Loucy (cell line): Measurements from ENCODE around the gene INSC.

Experiments
- H2AFZ ChIP-seq: fragments of 200-600 bp; sonication (generic); 2 replicates; pipeline ENCODE4 v1.6.0; 2016; ENCODE audit warnings: antibody characterized with exemption, mild to moderate bottlenecking, low read length, moderate library complexity
- H3F3A ChIP-seq: fragments of 200-600 bp; 2 replicates; pipeline ENCODE4 v1.6.0; 2016; ENCODE audit warnings: antibody characterized with exemption, low read depth, mild to moderate bottlenecking
- H3K27me3 ChIP-seq: fragments of 200-600 bp; sonication (generic); 2 replicates; pipeline ENCODE4 v1.6.1; 2014; ENCODE audit warnings: low read length, mild to moderate bottlenecking; ENCODE audit not compliant: insufficient read depth, poor library complexity, severe bottlenecking
- H3K36me3 ChIP-seq: fragments of 200-600 bp; sonication (generic); 2 replicates; pipeline ENCODE4 v1.6.1; 2016; ENCODE audit warnings: low read length; ENCODE audit not compliant: insufficient read depth
- H3K4me1 ChIP-seq: fragments of 200-600 bp; sonication (generic); 2 replicates; pipeline ENCODE4 v1.5.1; 2014; ENCODE audit warnings: low read length, mild to moderate bottlenecking; ENCODE audit not compliant: insufficient read depth, poor library complexity, severe bottlenecking
- H3K4me2 ChIP-seq: fragments of 200-600 bp; sonication (generic); 2 replicates; pipeline ENCODE4 v1.6.0; 2014; ENCODE audit warnings: antibody characterized with exemption, low read length, low read depth, mild to moderate bottlenecking; ENCODE audit not compliant: poor library complexity, severe bottlenecking
- H3K4me3 ChIP-seq: fragments of 200-600 bp; sonication (generic); 2 replicates; pipeline ENCODE4 v1.5.1; 2014; ENCODE audit warnings: low read length, mild to moderate bottlenecking, mixed read lengths; ENCODE audit not compliant: poor library complexity, severe bottlenecking
- H3K79me2 ChIP-seq: fragments of 200-600 bp; sonication (generic); 2 replicates; pipeline ENCODE4 v1.6.1; 2014; ENCODE audit warnings: low read length; ENCODE audit not compliant: insufficient read depth
- H3K9ac ChIP-seq: fragments of 200-600 bp; sonication (generic); 2 replicates; pipeline ENCODE4 v1.6.0; 2014; ENCODE audit warnings: mild to moderate bottlenecking, low read depth, low read length, moderate library complexity; ENCODE audit not compliant: poor library complexity, severe bottlenecking
- H3K9me2 ChIP-seq: fragments of 200-600 bp; sonication (generic); replicated peaks from 2 replicates; pipeline ENCODE4 v1.6.1; 2016; ENCODE audit warnings: low read depth, low read length, mixed read lengths
- H3K9me3 ChIP-seq: fragments of 200-600 bp; sonication (generic); 2 replicates; pipeline ENCODE4 v1.6.1; 2014; ENCODE audit warnings: mild to moderate bottlenecking, antibody characterized with exemption, low read length, low read depth; ENCODE audit not compliant: insufficient read depth
- H4K20me1 ChIP-seq: fragments of 200-600 bp; sonication (generic); 2 replicates; pipeline ENCODE4 v1.6.0; 2014; ENCODE audit warnings: antibody characterized with exemption, low read length, mild to moderate bottlenecking; ENCODE audit not compliant: insufficient read depth, poor library complexity, severe bottlenecking
- EZH2phosphoT487 ChIP-seq: fragments of 200-600 bp; IDR thresholded peaks from 2 replicates; pipeline ENCODE4 v1.6.1; 2018; ENCODE audit warnings: antibody characterized with exemption, mild to moderate bottlenecking, moderate library complexity, borderline replicate concordance
- TF ChIP-seq, protein P1 (sequence below): fragments of 200-600 bp; sonication (generic); conservative IDR thresholded peaks from 2 replicates; pipeline ENCODE4 v1.5.1; 2014; ENCODE audit warnings: mild to moderate bottlenecking, antibody characterized with exemption, low read length

The INSC gene

DNA sequence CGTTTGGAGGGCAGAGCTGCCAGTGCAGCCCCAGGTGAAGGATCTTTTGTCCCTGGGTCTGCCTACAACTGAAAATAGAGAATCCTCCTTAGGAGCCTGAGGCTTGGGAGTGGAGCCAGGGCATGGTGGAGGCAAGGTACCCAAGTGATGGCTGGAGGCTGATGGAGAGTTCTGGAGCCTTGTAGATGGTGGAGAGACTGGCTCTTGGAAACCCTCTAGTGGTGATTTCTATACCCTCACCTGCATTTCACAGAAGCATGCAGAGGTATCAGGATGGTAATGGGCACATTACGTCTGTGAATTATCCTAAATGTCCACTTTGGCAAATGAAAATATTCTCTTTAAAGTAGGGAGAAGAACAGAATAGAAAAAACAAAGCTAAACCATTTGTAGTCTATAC, 44.4 kb downstream of the INSC start:
- no peaks in the 10 kb centered on the region for H3K36me3 ChIP-seq
- H3K9me3 ChIP-seq: no peaks in the 10 kb centered on the region
- H3K4me2 ChIP-seq: no peak overlapping the region
- no peaks in the 10 kb centered on the region for H3K9me2 ChIP-seq
- H3K4me1 ChIP-seq: no peaks in the 10 kb centered on the region
- TF ChIP-seq EZH2phosphoT487: no peak
- TF ChIP-seq, protein P1, sequence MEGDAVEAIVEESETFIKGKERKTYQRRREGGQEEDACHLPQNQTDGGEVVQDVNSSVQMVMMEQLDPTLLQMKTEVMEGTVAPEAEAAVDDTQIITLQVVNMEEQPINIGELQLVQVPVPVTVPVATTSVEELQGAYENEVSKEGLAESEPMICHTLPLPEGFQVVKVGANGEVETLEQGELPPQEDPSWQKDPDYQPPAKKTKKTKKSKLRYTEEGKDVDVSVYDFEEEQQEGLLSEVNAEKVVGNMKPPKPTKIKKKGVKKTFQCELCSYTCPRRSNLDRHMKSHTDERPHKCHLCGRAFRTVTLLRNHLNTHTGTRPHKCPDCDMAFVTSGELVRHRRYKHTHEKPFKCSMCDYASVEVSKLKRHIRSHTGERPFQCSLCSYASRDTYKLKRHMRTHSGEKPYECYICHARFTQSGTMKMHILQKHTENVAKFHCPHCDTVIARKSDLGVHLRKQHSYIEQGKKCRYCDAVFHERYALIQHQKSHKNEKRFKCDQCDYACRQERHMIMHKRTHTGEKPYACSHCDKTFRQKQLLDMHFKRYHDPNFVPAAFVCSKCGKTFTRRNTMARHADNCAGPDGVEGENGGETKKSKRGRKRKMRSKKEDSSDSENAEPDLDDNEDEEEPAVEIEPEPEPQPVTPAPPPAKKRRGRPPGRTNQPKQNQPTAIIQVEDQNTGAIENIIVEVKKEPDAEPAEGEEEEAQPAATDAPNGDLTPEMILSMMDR: peak; percentile 82
- H3K27me3 ChIP-seq: no peaks in the 10 kb centered on the region
- H3K9ac ChIP-seq: no peak overlapping the region
- H3F3A ChIP-seq: no peaks in the 10 kb centered on the region
- no peaks in the 10 kb centered on the region for H4K20me1 ChIP-seq
- H2AFZ ChIP-seq: no peak overlapping the region
- H3K79me2 ChIP-seq: no peaks in the 10 kb centered on the region
- H3K4me3 ChIP-seq: no peak overlapping the region

DNA sequence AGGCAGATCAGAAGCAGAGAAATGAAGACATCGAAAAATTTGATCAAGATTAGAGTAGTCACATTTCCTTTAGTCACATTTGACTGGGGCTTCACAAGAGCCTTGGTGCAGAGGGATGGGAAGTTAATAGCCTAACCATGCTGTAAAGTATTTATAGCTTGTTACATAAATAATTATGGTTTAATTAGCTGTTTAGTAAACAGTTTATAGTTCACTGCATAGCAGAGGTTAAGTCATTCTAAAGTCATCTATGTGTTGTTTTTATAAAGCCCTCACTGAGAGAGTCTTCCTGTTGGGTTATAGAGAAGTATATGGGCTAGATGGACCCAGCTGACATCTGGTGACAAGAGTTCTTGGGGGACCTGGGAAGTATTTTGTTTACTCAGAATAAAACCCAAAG, 47.1 kb downstream of the INSC start:
- H2AFZ ChIP-seq: no peak overlapping the region
- H4K20me1 ChIP-seq: no peaks in the 10 kb centered on the region
- TF ChIP-seq, protein P1: no peak
- no peak for TF ChIP-seq EZH2phosphoT487
- no peaks in the 10 kb centered on the region for H3K9me2 ChIP-seq
- H3K9me3 ChIP-seq: no peaks in the 10 kb centered on the region
- no peak overlapping the region for H3K9ac ChIP-seq
- H3K4me1 ChIP-seq: no peaks in the 10 kb centered on the region
- no peaks in the 10 kb centered on the region for H3K36me3 ChIP-seq
- no peak overlapping the region for H3K4me2 ChIP-seq
- no peaks in the 10 kb centered on the region for H3F3A ChIP-seq
- H3K27me3 ChIP-seq: no peaks in the 10 kb centered on the region
- no peaks in the 10 kb centered on the region for H3K79me2 ChIP-seq
- H3K4me3 ChIP-seq: no peak overlapping the region

DNA sequence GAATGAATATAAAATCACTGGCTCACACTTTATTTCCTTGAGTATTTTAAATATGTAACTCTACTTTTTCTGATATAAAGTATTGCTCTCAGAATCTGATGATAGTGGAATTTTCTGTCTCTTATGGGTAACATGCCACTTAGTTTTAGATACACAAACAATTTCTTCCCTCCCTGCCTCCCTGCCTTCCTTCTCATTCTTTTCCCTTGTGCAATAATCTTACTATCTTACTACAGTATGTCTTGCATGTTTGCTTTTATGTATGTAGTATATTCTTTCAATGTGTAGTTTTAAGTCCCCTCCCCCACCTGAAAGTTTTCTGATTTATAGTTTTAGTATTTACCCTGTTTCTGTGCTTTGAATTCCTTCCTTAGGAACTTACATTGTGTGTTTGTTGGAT, 48.4 kb downstream of the INSC start:
- Histone ChIP-seq H3K27me3 (no peaks in the 10 kb centered on the region), H3K36me3 (no peaks in the 10 kb centered on the region), H3K4me1 (no peaks in the 10 kb centered on the region), H3K9me3 (no peaks in the 10 kb centered on the region), H3K79me2 (no peaks in the 10 kb centered on the region), H3K4me2 (no peak overlapping the region), H2AFZ (no peak overlapping the region), H4K20me1 (no peaks in the 10 kb centered on the region), H3K9me2 (no peaks in the 10 kb centered on the region), H3F3A (no peaks in the 10 kb centered on the region), H3K9ac (no peak overlapping the region), H3K4me3 (no peak overlapping the region)
- TF ChIP-seq, protein P1: no peak
- no peak for TF ChIP-seq EZH2phosphoT487
